GM12875 (cell line): Measurements from ENCODE around the gene TNFRSF9.

Source experiments
- H3K4me3 ChIP-seq: one replicate; pipeline ENCODE4 v1.5.1; 2011; ENCODE audit warnings: low read depth, low read length, control low read depth
- TF ChIP-seq, protein P1 (sequence below): IDR thresholded peaks from 2 replicates; pipeline ENCODE4 v1.5.1; 2011; ENCODE audit warnings: low read depth, mild to moderate bottlenecking, control low read depth, inconsistent platforms, low read length, moderate library complexity, borderline replicate concordance; ENCODE audit not compliant: insufficient read depth

The TNFRSF9 gene

GRCh38 chr1:7916501-7916830 is 24.2 kb downstream of the TNFRSF9 start:
- TF ChIP-seq, protein P1, sequence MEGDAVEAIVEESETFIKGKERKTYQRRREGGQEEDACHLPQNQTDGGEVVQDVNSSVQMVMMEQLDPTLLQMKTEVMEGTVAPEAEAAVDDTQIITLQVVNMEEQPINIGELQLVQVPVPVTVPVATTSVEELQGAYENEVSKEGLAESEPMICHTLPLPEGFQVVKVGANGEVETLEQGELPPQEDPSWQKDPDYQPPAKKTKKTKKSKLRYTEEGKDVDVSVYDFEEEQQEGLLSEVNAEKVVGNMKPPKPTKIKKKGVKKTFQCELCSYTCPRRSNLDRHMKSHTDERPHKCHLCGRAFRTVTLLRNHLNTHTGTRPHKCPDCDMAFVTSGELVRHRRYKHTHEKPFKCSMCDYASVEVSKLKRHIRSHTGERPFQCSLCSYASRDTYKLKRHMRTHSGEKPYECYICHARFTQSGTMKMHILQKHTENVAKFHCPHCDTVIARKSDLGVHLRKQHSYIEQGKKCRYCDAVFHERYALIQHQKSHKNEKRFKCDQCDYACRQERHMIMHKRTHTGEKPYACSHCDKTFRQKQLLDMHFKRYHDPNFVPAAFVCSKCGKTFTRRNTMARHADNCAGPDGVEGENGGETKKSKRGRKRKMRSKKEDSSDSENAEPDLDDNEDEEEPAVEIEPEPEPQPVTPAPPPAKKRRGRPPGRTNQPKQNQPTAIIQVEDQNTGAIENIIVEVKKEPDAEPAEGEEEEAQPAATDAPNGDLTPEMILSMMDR: no peak
- H3K4me3 ChIP-seq: no peak overlapping the region

GRCh38 chr1:7915826-7916500 is 24.7 kb downstream of the TNFRSF9 start:
- TF ChIP-seq, protein P1: no peak
- H3K4me3 ChIP-seq: no peak overlapping the region

DNA sequence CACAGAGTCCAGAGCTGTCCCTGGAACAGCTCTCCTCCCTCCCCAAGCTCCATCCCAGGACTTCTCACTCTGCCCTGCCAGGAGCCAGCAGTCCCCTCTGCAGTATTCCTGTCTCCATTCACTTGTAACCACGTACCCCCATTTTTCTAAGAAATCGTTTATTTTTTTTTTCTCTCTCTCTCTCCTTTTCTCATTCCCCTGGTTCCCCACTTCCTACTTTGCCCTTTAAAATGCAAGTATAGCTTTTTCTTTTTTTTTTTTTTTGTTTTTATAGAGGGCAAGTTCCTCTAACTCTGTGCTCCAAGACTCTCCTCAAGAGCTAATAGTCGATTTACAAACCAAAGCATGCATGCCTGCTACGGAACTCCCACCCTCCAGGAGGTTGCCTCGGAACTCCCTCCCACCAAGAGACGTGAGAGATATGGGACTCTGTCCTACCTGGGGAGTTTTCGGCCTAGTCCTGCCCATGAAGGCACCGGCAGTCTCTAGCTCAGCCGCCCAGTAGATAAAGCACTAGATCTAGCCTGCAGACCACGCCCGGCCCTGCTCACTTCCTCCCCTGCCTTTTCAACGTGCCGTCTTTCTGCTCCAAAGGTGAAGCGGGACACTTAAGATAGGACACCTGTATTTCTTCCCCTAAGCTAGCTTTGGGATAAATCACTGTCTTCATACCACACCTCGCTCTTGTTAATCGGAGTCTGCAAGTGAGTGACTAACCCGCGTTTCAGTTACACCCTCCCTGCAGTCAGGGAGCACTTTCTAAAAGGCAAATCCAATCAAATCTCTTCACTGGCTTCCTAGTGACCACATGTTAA is 27.7 kb downstream of the TNFRSF9 start:
- TF ChIP-seq, protein P1: no peak
- no peak overlapping the region for H3K4me3 ChIP-seq

GRCh38 chr1:7912145-7912544 is 28.5 kb downstream of the TNFRSF9 start:
- no peak overlapping the region for H3K4me3 ChIP-seq
- TF ChIP-seq, protein P1: no peak

DNA sequence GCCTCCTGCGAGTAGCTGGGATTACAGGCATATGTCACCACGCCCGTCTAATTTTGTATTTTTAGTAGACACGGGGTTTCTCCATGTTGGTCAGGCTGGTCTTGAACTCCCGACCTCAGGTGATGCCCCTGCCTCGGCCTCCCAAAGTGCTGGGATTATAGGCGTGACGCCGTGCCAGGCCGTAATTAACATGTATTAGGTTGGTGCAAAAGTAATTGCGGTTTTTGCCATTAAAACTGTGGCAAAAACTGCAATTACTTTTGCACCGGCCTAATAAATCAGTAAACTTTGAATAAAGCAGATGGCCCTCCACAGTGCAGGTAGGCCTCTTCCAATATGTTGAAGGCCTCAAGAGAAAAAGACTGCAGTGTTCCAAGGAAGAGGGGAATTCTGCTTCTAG is 35.4 kb downstream of the TNFRSF9 start:
- no peak overlapping the region for H3K4me3 ChIP-seq
- TF ChIP-seq, protein P1: no peak

GRCh38 chr1:7902478-7903085 is 38.1 kb downstream of the TNFRSF9 start:
- no peak overlapping the region for H3K4me3 ChIP-seq
- TF ChIP-seq, protein P1: peak; percentile 85
